SK-N-SH (cell line): Measurements from ENCODE around the gene SYNDIG1L.

Experiments used
- CTCF ChIP-seq: fragments of 200-600 bp; sonication (generic); IDR thresholded peaks from 2 replicates; pipeline ENCODE4 v1.6.1; 2017; ENCODE audit warnings: antibody characterized with exemption, mild to moderate bottlenecking, moderate library complexity
- GATA2 ChIP-seq: sonication (generic); formaldehyde crosslinking; IDR thresholded peaks from 2 replicates; pipeline ENCODE4 v1.5.0; 2020; ENCODE audit warnings: mild to moderate bottlenecking, missing genetic modification reagents
- MEF2A ChIP-seq: IDR thresholded peaks from 2 replicates; pipeline ENCODE4 v1.4.0; 2012; ENCODE audit warnings: low read depth, borderline replicate concordance
- REST ChIP-seq: IDR thresholded peaks from 2 replicates; pipeline ENCODE4 v1.6.1; 2012; ENCODE audit warnings: mild to moderate bottlenecking, low read depth, low read length, moderate library complexity
- SMC3 ChIP-seq: IDR thresholded peaks from 2 replicates; pipeline ENCODE4 v1.6.1; 2012; ENCODE audit warnings: low read depth, low read length, improper control_type of control experiment

GRCh38 chr14:74419086-74419485 is 6.9 kb downstream of the SYNDIG1L start:
- TF ChIP-seq MEF2A (no peak), GATA2 (CRISPR knock-in tag) (no peak), CTCF (no peak), SMC3 (no peak), REST (no peak)
